Stimulated activated CD4-positive, alpha-beta T cell treated with anti-CD3 and anti-CD28 coated beads, Interleukin-2, amount 100 ng/mL, for 24 hours (primary cell): ENCODE measurements around the gene ADGRG6.
"Not testable (repeated sequence)": the region's sequence is repeated elsewhere in the genome, so short reads cannot be mapped to it uniquely, and the experiment has no call there.

Experiments
- DNase-seq, 2 donors: peaks; one replicate each; pipeline ENCODE4 v3.0.0-alpha.2; 2020

ADGRG6 gene

GRCh38 chr6:142414462-142415250 lies 112.8 kb downstream of the ADGRG6 start:
- no peak for DNase-seq

DNA sequence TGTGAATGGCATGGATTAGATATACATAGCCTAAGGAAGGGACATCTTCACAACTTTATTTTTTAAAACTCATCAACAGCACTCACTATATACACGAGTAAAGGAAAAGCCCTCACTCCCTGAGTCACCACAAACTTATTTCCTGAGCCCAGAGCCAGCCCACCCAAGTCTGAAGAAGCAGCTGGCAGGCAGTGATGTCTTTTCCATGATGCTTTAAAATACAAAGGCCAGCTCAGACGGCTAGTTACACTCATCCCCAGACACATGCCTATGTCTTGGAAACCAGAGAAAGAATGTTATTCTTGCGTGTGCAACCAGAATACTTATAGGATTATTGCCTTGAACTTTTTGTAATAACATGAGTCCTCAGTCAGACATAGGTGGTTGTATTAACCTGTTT lies 114.4 kb downstream of the ADGRG6 start:
- DNase-seq: no peak

- no peak for DNase-seq
Observed at GRCh38 chr6:142416686-142417085, 114.9 kb downstream of the ADGRG6 start.

DNA sequence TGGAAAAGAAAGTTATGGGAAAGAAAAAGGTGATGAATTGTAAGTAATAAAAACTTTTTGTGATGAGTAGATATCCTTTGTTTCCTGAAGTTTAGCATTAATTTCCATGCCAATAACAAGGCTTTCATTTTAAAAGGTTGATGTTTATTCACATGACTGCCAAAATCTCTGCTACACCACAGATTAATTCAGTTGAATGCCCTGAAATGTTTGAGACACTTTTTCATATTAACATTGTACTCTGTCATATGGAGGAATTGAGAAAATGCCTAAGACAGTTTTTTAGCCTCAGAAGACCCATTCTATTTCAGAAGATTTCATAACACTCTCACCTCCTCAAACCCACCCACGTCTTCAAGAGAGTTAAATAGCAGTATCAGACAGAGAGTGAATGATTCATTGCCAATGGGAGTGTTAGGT lies 115.5 kb downstream of the ADGRG6 start:
- no peak for DNase-seq

GRCh38 chr6:142419071-142419470 lies 117.3 kb downstream of the ADGRG6 start:
- DNase-seq: no peak

DNA sequence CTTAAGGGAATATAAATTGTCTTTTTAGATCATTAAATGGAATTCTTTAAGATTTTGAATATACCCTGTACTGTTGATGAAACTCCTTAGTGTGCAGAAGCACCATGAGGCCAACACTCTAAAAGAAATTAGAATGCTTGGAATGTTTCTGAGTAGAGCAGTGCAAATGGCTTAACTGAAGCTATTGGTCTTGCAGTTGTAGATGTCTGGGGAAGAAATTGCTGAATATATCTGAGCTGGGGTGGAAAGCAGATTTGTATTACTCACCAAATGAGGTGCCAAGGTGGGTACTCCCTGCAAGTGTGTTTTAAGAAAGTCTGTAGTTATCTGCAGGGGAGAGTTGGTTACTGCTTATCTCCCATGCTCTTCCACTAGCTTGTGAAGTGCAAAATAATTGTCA lies 119.0 kb downstream of the ADGRG6 start:
- no peak for DNase-seq

DNA sequence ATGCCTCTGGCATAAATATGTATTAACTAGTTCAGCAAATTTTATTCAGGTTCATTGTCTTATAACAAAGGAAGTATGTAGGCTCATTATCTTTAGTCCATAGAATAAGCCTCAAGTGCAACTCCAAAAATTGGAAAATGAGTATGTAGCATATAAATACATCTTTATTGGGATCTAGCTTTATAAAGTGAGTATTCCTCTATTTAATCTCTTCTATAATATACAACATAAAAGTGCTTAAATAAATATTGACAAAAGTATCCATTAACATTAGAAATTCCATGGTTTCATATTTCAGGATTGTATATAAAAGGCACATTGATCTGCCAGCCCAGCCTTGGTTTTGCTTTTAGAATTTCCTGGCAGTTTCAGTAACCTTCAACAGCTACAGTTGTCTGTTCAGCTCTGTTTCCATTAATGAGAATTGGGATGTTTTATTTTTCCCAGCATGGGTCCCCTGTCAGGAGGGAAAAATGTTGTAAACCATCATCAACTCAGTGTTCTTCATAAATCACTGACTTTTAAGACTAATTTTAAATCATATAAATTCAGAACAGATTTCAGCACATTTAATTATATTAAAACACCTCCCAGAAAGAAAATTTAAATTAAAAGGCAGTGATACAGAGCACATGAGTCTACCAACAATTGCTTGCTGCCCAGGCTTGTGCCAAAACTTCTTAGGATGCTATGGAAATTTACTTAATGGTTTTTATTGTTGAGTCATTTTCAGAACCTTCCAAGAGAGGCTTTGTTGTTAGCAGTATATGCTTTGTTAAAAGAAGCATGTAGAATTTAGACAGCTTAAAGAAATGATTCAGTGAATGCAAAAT lies 119.7 kb downstream of the ADGRG6 start:
- DNase-seq: no peak

- not testable (repeated sequence) for DNase-seq
Observed at GRCh38 chr6:142426444-142427132, 124.8 kb downstream of the ADGRG6 start.

- DNase-seq: not testable (repeated sequence)
Observed at GRCh38 chr6:142428468-142428867, 126.7 kb downstream of the ADGRG6 start.

DNA sequence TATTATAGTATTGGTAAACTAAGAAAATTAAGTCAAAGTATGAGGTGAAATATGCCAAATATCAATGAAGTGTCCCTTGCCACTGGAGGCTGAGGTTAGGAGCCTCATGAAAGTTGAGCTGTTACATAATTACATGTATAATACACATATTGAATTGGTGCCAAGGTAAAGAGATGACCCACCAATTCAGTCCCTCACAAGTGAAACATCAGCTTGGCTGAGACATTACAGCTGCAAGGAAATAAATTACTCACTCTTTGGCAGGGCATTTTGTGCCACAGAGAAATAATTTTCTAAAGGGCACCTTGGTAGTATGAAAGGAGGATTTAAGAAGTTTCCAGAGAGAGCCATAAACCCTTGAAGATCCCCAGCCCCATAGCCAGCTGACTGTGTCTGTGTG lies 127.4 kb downstream of the ADGRG6 start:
- DNase-seq: no peak

GRCh38 chr6:142433419-142433818 lies 131.6 kb downstream of the ADGRG6 start:
- DNase-seq: no peak

DNA sequence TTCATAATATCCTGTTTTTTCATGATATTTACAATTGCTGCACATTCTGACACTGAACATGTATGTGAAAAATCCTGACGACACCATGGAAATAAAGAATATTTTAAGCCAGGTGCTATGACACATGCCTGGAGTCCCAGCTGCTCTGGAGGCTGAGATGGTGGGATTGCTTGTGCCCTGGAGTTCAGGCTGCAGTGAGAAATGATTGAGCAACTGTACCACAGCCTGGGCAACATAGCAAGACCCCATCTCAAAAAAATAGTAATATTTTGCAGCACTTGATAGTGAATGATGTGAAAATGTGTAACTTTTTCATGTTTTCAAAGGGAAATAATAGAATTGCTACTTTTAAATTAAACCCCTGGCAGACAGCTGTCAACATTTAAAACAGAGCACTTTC lies 137.1 kb downstream of the ADGRG6 start:
- no peak for DNase-seq

- no peak for DNase-seq
Observed at GRCh38 chr6:142440600-142441293, 138.9 kb downstream of the ADGRG6 start.

GRCh38 chr6:142441716-142442115 lies 139.9 kb downstream of the ADGRG6 start:
- DNase-seq: no peak

- DNase-seq: no peak
Observed at GRCh38 chr6:142443102-142443501, 141.3 kb downstream of the ADGRG6 start.

DNA sequence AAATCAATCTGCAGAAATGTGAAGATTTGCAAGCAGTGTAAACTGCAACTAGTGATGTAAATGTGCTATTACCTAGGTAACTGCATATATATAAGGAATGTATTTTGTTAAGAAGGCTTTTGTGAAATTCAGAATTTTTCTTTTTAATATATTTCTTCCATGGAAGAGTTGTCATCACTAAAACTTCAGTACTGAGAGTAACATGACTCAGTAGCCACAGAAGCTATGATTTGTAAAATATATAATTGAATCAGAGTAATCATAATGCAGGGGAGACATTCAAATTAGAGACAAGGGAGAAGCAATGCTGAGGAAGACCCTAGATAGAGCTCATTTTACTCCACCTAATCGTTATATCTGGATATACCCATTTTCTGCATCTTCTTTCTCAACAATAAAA lies 141.7 kb downstream of the ADGRG6 start:
- no peak for DNase-seq

- DNase-seq: no peak
Observed at GRCh38 chr6:142444376-142444775, 142.6 kb downstream of the ADGRG6 start.

GRCh38 chr6:142444881-142445301 lies 143.1 kb downstream of the ADGRG6 start:
- DNase-seq: no peak

GRCh38 chr6:142446168-142446567 lies 144.4 kb downstream of the ADGRG6 start:
- DNase-seq: no peak

- DNase-seq: no peak
Observed at GRCh38 chr6:142446576-142446975, 144.8 kb downstream of the ADGRG6 start.

DNA sequence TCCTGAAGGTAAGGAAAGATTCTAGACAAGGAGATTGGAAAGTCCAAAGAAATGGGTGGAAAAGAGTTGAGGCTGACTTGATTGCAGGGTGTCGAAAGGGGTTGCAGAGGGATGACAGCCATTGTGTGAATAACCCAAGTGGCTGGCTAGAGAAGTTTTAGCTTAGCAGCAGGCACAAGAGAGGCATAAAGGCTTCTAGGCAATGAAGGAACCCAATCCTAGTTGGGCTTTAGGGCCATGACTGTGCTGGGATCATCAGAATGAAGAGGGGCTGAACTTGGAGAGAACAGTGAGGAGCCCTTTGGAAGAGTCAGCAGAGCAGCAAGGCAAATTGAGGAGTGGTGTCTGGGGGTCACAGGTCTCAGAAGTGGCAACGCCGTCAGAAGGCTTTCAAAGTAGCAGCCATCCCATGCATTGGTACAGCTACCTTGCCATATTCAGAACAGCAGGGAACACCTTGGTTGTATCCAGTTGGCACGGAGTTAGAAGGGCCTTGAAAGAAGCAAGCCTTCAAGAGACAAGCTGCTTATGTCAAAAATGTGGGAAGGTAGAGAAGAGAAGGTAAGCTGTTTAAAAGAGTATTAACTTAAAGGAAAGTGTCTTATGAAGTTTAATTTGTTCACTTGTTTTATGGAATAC lies 146.4 kb downstream of the ADGRG6 start:
- DNase-seq: no peak

DNA sequence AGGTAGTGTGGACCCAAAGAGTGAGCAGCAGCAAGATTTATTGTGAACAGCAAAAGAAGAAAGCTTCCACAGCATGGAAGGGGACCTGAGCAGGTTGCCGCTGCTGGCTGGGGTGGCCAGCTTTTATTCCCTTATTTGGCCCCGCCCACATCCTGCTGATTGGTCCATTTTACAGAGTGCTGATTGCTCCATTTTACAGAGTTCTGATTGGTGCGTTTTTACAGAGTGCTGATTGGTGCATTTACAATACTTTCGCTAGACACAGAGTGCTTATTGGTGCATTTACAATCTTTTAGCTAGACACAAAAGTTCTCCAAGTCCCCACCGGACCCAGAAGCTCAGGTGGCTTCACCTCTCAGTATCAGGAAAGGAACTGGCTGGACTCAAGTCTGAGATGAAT lies 149.0 kb downstream of the ADGRG6 start:
- not testable (repeated sequence) for DNase-seq
